ENCODE data around the gene NDST1. TPM values are rescaled to one million over a fixed set of nuclear protein-coding genes. Genes with fewer than 3 reads are reported as not detected.

NDST1 gene
- polyA plus RNA-seq, 1 experiment: 52.2 TPM

GRCh38 chr5:150542933-150543445 is 35.1 kb downstream of the NDST1 start:
- CTCF ChIA-PET: interaction anchor here (3.1 to 6.6 kb wide), 2 partner anchors 19 to 84 kb away, joined by 10 to 52 read pairs; no protein-coding TSS in a partner anchor
- TF ChIP-seq, protein P1, sequence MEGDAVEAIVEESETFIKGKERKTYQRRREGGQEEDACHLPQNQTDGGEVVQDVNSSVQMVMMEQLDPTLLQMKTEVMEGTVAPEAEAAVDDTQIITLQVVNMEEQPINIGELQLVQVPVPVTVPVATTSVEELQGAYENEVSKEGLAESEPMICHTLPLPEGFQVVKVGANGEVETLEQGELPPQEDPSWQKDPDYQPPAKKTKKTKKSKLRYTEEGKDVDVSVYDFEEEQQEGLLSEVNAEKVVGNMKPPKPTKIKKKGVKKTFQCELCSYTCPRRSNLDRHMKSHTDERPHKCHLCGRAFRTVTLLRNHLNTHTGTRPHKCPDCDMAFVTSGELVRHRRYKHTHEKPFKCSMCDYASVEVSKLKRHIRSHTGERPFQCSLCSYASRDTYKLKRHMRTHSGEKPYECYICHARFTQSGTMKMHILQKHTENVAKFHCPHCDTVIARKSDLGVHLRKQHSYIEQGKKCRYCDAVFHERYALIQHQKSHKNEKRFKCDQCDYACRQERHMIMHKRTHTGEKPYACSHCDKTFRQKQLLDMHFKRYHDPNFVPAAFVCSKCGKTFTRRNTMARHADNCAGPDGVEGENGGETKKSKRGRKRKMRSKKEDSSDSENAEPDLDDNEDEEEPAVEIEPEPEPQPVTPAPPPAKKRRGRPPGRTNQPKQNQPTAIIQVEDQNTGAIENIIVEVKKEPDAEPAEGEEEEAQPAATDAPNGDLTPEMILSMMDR (IDR thresholded peaks at IDR 0.05; ENCODE audit: low read depth, low read length): no peak
- no peak for DNase-seq (ENCODE audit: low read depth, low spot score)

DNA sequence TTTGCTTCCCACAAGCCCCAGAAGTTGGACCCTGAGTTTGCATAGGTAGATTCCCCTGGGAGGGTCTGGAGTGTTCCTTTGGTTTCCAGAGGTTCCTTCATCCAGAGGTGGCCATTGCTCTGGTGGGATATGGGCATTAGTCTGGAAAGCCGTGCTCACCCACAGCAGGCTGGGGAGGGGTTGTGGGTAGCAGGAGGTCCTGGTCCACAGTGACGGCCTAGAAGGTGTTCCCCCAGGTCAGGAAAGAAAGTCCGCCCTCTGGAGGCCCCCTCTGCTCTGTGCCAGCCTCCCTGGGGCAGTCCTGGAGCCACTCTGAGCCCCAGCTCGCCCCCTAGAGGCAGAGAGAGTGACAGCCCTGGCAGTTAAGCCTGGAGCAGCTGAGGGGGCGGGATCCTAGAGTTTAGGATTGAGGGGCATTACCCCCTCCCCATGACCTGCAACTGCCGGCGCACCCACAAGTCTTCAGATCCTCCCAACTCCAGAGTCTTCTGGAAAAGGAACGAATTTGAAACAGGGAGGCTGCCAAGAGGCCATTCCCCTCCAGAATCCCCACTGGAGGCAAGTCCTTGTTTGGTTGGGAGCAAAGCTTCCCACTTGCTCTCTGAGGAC is 36.8 kb downstream of the NDST1 start:
- POLR2A ChIA-PET: no interaction called here
- H3K27ac ChIP-seq (ENCODE audit: low read depth, low read length): no peak overlapping the region

More at GRCh38 chr5:150542933-150543445, 35.1 kb downstream of the NDST1 start:
- Histone ChIP-seq H3K27ac (ENCODE audit: low read depth, low read length) (peak overlapping the region; percentile 31), H3K9me3 (ENCODE audit: control insufficient read depth, insufficient read depth, low read length) (no peaks in the 10 kb centered on the region; the same call in 1 of the 2 replicates), H3K4me3 (ENCODE audit: low read depth, low read length) (no peak overlapping the region), H3K27me3 (ENCODE audit: control insufficient read depth, insufficient read depth, low read length) (no peaks in the 10 kb centered on the region)
- POLR2A ChIA-PET: interaction anchor here (0.6 kb wide), 1 partner anchor 114 kb away, joined by 5 read pairs; no protein-coding TSS in a partner anchor

DNA sequence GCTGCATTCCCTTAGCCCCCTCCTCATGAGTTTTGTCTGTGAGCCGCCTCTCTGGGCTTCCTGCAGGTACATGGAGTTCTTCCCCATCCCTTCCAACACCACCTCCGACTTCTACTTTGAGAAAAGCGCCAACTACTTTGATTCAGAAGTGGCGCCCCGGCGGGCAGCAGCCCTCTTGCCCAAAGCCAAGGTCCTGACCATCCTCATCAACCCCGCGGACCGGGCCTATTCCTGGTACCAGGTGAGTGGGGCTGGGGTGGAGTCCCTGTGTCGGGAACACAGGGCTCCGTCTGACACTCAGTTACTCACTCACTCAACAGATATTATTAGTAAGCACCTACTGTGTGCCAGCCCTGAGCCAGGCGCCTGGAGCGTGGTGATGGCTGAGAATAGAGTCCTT is 37.3 kb downstream of the NDST1 start:
- ChIA-PET POLR2A (no interaction called here), CTCF (interaction anchor here (0.7 to 6.6 kb wide), 10 partner anchors 15 to 109 kb away, joined by 4 to 52 read pairs (median 5); no protein-coding TSS in a partner anchor)
- TF ChIP-seq, protein P1 (IDR thresholded peaks at IDR 0.05; ENCODE audit: low read depth, low read length): no peak
- H3K9me3 ChIP-seq (ENCODE audit: control insufficient read depth, insufficient read depth, low read length): no peaks in the 10 kb centered on the region; the same call in 1 of the 2 replicates
- H3K4me3 ChIP-seq (ENCODE audit: low read depth, low read length): no peak overlapping the region
- DNase-seq (ENCODE audit: low read depth, low spot score): no peak
- H3K27me3 ChIP-seq (ENCODE audit: control insufficient read depth, insufficient read depth, low read length): no peaks in the 10 kb centered on the region
- no peak overlapping the region for H3K27ac ChIP-seq (ENCODE audit: low read depth, low read length)

More for the DNA sequence above, 36.8 kb downstream of the NDST1 start:
- Histone ChIP-seq H3K9me3 (ENCODE audit: control insufficient read depth, insufficient read depth, low read length) (no peaks in the 10 kb centered on the region; the same call in 1 of the 2 replicates), H3K4me3 (ENCODE audit: low read depth, low read length) (no peak overlapping the region), H3K27me3 (ENCODE audit: control insufficient read depth, insufficient read depth, low read length) (no peaks in the 10 kb centered on the region)
- TF ChIP-seq, protein P1 (IDR thresholded peaks at IDR 0.05; ENCODE audit: low read depth, low read length): peak; percentile 80
- no peak for DNase-seq (ENCODE audit: low read depth, low spot score)
- CTCF ChIA-PET: interaction anchor here (0.7 to 6.6 kb wide), 10 partner anchors 14 to 116 kb away, joined by 3 to 52 read pairs (median 4); partner anchors contain the start of gene MYOZ3

- H3K4me3 ChIP-seq (ENCODE audit: low read depth, low read length): no peak overlapping the region
- ChIA-PET POLR2A (no interaction called here), CTCF (interaction anchor here (0.8 to 1.1 kb wide), 2 partner anchors 12 to 89 kb away, joined by 3 read pairs; no protein-coding TSS in a partner anchor)
- H3K27ac ChIP-seq (ENCODE audit: low read depth, low read length): no peak overlapping the region
- no peaks in the 10 kb centered on the region; the same call in 1 of the 2 replicates for H3K9me3 ChIP-seq (ENCODE audit: control insufficient read depth, insufficient read depth, low read length)
- DNase-seq (ENCODE audit: low read depth, low spot score): no peak
- no peaks in the 10 kb centered on the region for H3K27me3 ChIP-seq (ENCODE audit: control insufficient read depth, insufficient read depth, low read length)
- TF ChIP-seq, protein P1 (IDR thresholded peaks at IDR 0.05; ENCODE audit: low read depth, low read length): no peak
Observed at GRCh38 chr5:150548123-150548522, 40.2 kb downstream of the NDST1 start.

DNA sequence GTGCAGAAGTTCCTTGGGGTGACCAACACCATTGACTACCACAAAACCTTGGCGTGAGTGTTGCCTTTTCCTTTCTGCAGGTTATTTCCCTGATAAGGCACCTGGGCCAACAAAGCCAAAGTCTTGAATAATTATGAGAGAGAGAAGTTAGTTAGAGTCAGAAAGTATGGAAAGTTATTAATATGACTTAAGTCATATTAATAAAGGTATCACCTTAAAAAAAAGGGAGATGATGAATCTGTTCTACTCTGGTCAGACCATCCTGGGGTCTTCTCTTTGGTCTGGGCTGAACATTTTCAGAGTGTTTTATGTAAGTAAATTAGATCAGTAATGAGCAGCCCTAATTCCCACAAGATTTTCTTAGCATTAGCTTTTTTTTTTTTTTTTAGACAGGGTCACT is 41.8 kb downstream of the NDST1 start:
- no peak for DNase-seq (ENCODE audit: low read depth, low spot score)
- Histone ChIP-seq H3K4me3 (ENCODE audit: low read depth, low read length) (no peak overlapping the region), H3K27ac (ENCODE audit: low read depth, low read length) (no peak overlapping the region), H3K9me3 (ENCODE audit: control insufficient read depth, insufficient read depth, low read length) (no peaks in the 10 kb centered on the region; the same call in 1 of the 2 replicates), H3K27me3 (ENCODE audit: control insufficient read depth, insufficient read depth, low read length) (no peaks in the 10 kb centered on the region)
- ChIA-PET CTCF (interaction anchor here (1.6 to 3.1 kb wide), 2 partner anchors 11 to 91 kb away, joined by 3 to 15 read pairs; no protein-coding TSS in a partner anchor), POLR2A (interaction anchor here (0.5 to 0.6 kb wide), 2 partner anchors 52 to 433 kb away, joined by 3 read pairs; no protein-coding TSS in a partner anchor)
- TF ChIP-seq, protein P1 (IDR thresholded peaks at IDR 0.05; ENCODE audit: low read depth, low read length): no peak
